PFSK-1 (cell line): ENCODE results near the gene SLC6A16.

Experiments
- POLR2AphosphoS5 ChIP-seq: IDR thresholded peaks from 2 replicates; pipeline ENCODE4 v1.6.1; 2012; ENCODE audit warnings: low read depth, mild to moderate bottlenecking, control low read depth, low read length, moderate library complexity
- TF ChIP-seq, protein P1 (sequence below), 2 experiments: IDR thresholded peaks; 2 replicates each; pipeline versions ENCODE4 v1.6.1 to v1.8.0; 2011 to 2012; ENCODE audit warnings: low read depth in 2 of 2, low read length in 2 of 2, control low read depth in 1 of 2, inconsistent platforms in 1 of 2, mild to moderate bottlenecking in 1 of 2, moderate library complexity in 1 of 2; ENCODE audit not compliant: insufficient read depth in 1 of 2

- no peak for TF ChIP-seq POLR2AphosphoS5
- TF ChIP-seq, protein P1, sequence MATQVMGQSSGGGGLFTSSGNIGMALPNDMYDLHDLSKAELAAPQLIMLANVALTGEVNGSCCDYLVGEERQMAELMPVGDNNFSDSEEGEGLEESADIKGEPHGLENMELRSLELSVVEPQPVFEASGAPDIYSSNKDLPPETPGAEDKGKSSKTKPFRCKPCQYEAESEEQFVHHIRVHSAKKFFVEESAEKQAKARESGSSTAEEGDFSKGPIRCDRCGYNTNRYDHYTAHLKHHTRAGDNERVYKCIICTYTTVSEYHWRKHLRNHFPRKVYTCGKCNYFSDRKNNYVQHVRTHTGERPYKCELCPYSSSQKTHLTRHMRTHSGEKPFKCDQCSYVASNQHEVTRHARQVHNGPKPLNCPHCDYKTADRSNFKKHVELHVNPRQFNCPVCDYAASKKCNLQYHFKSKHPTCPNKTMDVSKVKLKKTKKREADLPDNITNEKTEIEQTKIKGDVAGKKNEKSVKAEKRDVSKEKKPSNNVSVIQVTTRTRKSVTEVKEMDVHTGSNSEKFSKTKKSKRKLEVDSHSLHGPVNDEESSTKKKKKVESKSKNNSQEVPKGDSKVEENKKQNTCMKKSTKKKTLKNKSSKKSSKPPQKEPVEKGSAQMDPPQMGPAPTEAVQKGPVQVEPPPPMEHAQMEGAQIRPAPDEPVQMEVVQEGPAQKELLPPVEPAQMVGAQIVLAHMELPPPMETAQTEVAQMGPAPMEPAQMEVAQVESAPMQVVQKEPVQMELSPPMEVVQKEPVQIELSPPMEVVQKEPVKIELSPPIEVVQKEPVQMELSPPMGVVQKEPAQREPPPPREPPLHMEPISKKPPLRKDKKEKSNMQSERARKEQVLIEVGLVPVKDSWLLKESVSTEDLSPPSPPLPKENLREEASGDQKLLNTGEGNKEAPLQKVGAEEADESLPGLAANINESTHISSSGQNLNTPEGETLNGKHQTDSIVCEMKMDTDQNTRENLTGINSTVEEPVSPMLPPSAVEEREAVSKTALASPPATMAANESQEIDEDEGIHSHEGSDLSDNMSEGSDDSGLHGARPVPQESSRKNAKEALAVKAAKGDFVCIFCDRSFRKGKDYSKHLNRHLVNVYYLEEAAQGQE (IDR thresholded peaks at IDR 0.05; ENCODE audit: insufficient read depth in 1 of 2, low read depth in 2 of 2, low read length in 2 of 2) = no peak
These were observed 38.5 kb upstream of the SLC6A16 start, which contains the start of gene DKKL1 for GRCh38 chr19:49363268-49364082.
